Smooth muscle cell (in vitro differentiated cells): Measurements from ENCODE around the gene DLD. TPM values are rescaled to one million over a fixed set of nuclear protein-coding genes. Genes with fewer than 3 reads are reported as not detected.

Experiments
- DNase-seq: peaks from one replicate; lab custom pipeline; 2025; ENCODE audit not compliant: unreplicated experiment; lab: John Stamatoyannopoulos, UW
- H2AFZ ChIP-seq: fragments of 200-600 bp; sonication (generic); 2 replicates; pipeline ENCODE4 v1.6.0; 2016; ENCODE audit warnings: antibody characterized with exemption, low read depth, mild to moderate bottlenecking
- H3F3A ChIP-seq: fragments of 200-600 bp; sonication (generic); 2 replicates; pipeline ENCODE4 v1.6.0; 2017; ENCODE audit warnings: antibody characterized with exemption, low read depth
- H3K27ac ChIP-seq: fragments of 200-600 bp; sonication (generic); 2 replicates; pipeline ENCODE4 v1.5.1; 2016; ENCODE audit warnings: low read depth, mild to moderate bottlenecking
- H3K27me3 ChIP-seq: fragments of 200-600 bp; sonication (generic); 2 replicates; pipeline ENCODE4 v1.6.1; 2016; ENCODE audit warnings: low read depth, mild to moderate bottlenecking
- H3K36me3 ChIP-seq: fragments of 200-600 bp; sonication (generic); 2 replicates; pipeline ENCODE4 v1.5.1; 2016; ENCODE audit warnings: low read depth
- H3K4me1 ChIP-seq: fragments of 200-600 bp; sonication (generic); 2 replicates; pipeline ENCODE4 v1.5.1; 2016; ENCODE audit warnings: low read depth
- H3K4me2 ChIP-seq: fragments of 200-600 bp; sonication (generic); 2 replicates; pipeline ENCODE4 v1.6.0; 2016; ENCODE audit warnings: mild to moderate bottlenecking
- H3K4me3 ChIP-seq: fragments of 200-600 bp; sonication (generic); 2 replicates; pipeline ENCODE4 v1.5.1; 2016; ENCODE audit warnings: mild to moderate bottlenecking
- H3K79me2 ChIP-seq: fragments of 200-600 bp; sonication (generic); 2 replicates; pipeline ENCODE4 v1.6.0; 2016; ENCODE audit warnings: low read depth, mild to moderate bottlenecking
- H3K9ac ChIP-seq: fragments of 200-600 bp; sonication (generic); 2 replicates; pipeline ENCODE4 v1.6.0; 2016; ENCODE audit warnings: low read depth
- H3K9me3 ChIP-seq: fragments of 200-600 bp; sonication (generic); replicated peaks from 2 replicates; pipeline ENCODE4 v1.5.1; 2016; ENCODE audit warnings: low read depth
- H4K20me1 ChIP-seq: fragments of 200-600 bp; sonication (generic); 2 replicates; pipeline ENCODE4 v1.6.0; 2016; ENCODE audit warnings: low read depth
- CTCF ChIP-seq: fragments of 200-600 bp; sonication (generic); IDR thresholded peaks from 2 replicates; pipeline ENCODE4 v1.5.1; 2017; ENCODE audit warnings: borderline replicate concordance, mild to moderate bottlenecking, antibody characterized with exemption; ENCODE audit not compliant: insufficient read depth, poor library complexity, severe bottlenecking
- WGBS: methylation state at CpG from one replicate; pipeline ENCODE4 v1.1.7; 2016; ENCODE audit warnings: low lambda C conversion rate; 5-methylcytosine and 5-hydroxymethylcytosine counted together
- polyA plus RNA-seq: library from polyadenylated mRNA; unstranded; fragments of >200 nt; fragmentation: Nextera tagmentation; extraction: Ambion mirVana; gene quantifications from 2 replicates; pipeline ENCODE4 v1.2.1, GENCODE V29; 2016
- total RNA-seq: library from RNA; depleted of rRNA; stranded (reverse); fragments of >200 nt; gene quantifications from 2 replicates; pipeline ENCODE4 v1.2.3, GENCODE V29; 2014

Gene DLD
- total and polyA plus RNA-seq, 2 experiments from 2014 or later: 71.4 to 165 TPM

- Histone ChIP-seq H3K27me3 (no peaks in the 10 kb centered on the region), H3F3A (peaks cover 27% of the 10 kb centered on the region), H3K4me3 (no peak overlapping the region), H2AFZ (no peak overlapping the region), H3K27ac (no peak overlapping the region), H3K4me1 (peaks cover 26% of the 10 kb centered on the region), H4K20me1 (peaks cover 65% of the 10 kb centered on the region), H3K9me3 (no peaks in the 10 kb centered on the region), H3K79me2 (peaks cover 17% of the 10 kb centered on the region), H3K4me2 (no peak overlapping the region), H3K9ac (no peak overlapping the region), H3K36me3 (peaks cover 14% of the 10 kb centered on the region)
- no peak for TF ChIP-seq CTCF
- no peak for DNase-seq
- WGBS: 95% methylated on average over 3 of the region's 3 CpGs
Observed at GRCh38 chr7:107968449-107968848, 77.5 kb downstream of the DLD start.

GRCh38 chr7:107969856-107970255 is 78.9 kb downstream of the DLD start:
- no peak for DNase-seq
- TF ChIP-seq CTCF: no peak
- Histone ChIP-seq H3K9ac (no peak overlapping the region), H3K4me3 (no peak overlapping the region), H3K36me3 (peaks cover 17% of the 10 kb centered on the region), H2AFZ (no peak overlapping the region), H3K9me3 (no peaks in the 10 kb centered on the region), H3K4me1 (peaks cover 26% of the 10 kb centered on the region), H3K27ac (no peak overlapping the region), H4K20me1 (peaks cover 65% of the 10 kb centered on the region), H3K4me2 (no peak overlapping the region), H3F3A (peaks cover 36% of the 10 kb centered on the region), H3K79me2 (peaks cover 17% of the 10 kb centered on the region), H3K27me3 (no peaks in the 10 kb centered on the region)
- WGBS: 96% methylated on average over 6 of the region's 6 CpGs

Other genes starting within 250 kb of the DLD start
- gene SLC26A4, start 230.4 kb upstream of the DLD start, total RNA-seq: 0.85 and 1.7 TPM in 2 replicates
- 0.06 and 0.57 TPM in 2 replicates for gene SLC26A4, start 230.4 kb upstream of the DLD start, polyA plus RNA-seq
- 17.8 and 31.4 TPM in 2 replicates for gene CBLL1, start 147.0 kb upstream of the DLD start, total RNA-seq
- gene CBLL1, start 147.0 kb upstream of the DLD start, polyA plus RNA-seq: 20.4 and 22.9 TPM in 2 replicates
- not detected in 2 replicates for gene SLC26A3, start 88.0 kb upstream of the DLD start, total RNA-seq
- not detected in 2 replicates for gene SLC26A3, start 88.0 kb upstream of the DLD start, polyA plus RNA-seq
- 244 and 306 TPM in 2 replicates for gene LAMB1, start 112.0 kb downstream of the DLD start, total RNA-seq
- gene LAMB1, start 112.0 kb downstream of the DLD start, polyA plus RNA-seq: 191 and 246 TPM in 2 replicates
- gene LAMB4, start 239.2 kb downstream of the DLD start, total RNA-seq: 0.13 and 0.67 TPM in 2 replicates
- 0.06 TPM in 1 of 2 replicates, not detected in the other for gene LAMB4, start 239.2 kb downstream of the DLD start, polyA plus RNA-seq